H1 (cell line): Measurements from ENCODE around the gene BAZ2B. TPM values are rescaled to one million over a fixed set of nuclear protein-coding genes. Genes with fewer than 3 reads are reported as not detected.
A peak's percentile ranks its signal among the peaks of the same experiment; 100 is the strongest.

ENCODE experiments used
- CTCF ChIA-PET: fragments of 300-600 bp; sonication (Branson Sonifier 250); formaldehyde crosslinking; loops from one replicate; lab custom pipeline; 2021; ENCODE audit not compliant: partially characterized antibody; lab: Charles Lee
- POLR2A ChIA-PET: fragments of 300-600 bp; sonication (Branson Sonifier 250); formaldehyde crosslinking; loops from one replicate; lab custom pipeline; 2021; ENCODE audit warnings: inconsistent platforms; ENCODE audit not compliant: partially characterized antibody; lab: Charles Lee
- DNase-seq, 2 experiments: peaks; one replicate each; pipeline versions ENCODE4 v3.0.0 to v3.0.0-alpha.2; 2010 to 2022; ENCODE audit warnings: low spot score in 2 of 2, low read depth in 1 of 2, mixed read lengths in 1 of 2
- FAIRE-seq: peaks from 2 replicates; lab custom pipeline; 2011; peaks lifted over from hg19 to GRCh38; lab: Jason Lieb, UNC
- H2AFZ ChIP-seq: 2 replicates; pipeline ENCODE4 v1.8.1; 2012; ENCODE audit warnings: low read length, inconsistent platforms
- H2AK5ac ChIP-seq: 2 replicates; pipeline ENCODE4 v1.6.1; 2013; ENCODE audit warnings: low read depth, low read length
- H2BK120ac ChIP-seq: replicated peaks from 2 replicates; pipeline ENCODE3; 2013; ENCODE audit warnings: low read depth, low read length, inconsistent platforms
- H2BK12ac ChIP-seq: 2 replicates; pipeline ENCODE4 v1.6.1; 2013; ENCODE audit warnings: low read depth, low read length
- H2BK15ac ChIP-seq: 2 replicates; pipeline ENCODE4 v1.6.1; 2013; ENCODE audit warnings: low read length
- H2BK20ac ChIP-seq: 2 replicates; pipeline ENCODE4 v1.6.1; 2013; ENCODE audit warnings: low read length
- H2BK5ac ChIP-seq: 2 replicates; pipeline ENCODE4 v1.6.1; 2013; ENCODE audit warnings: low read depth, low read length
- H3K14ac ChIP-seq: 2 replicates; pipeline ENCODE4 v1.6.1; 2013; ENCODE audit warnings: inconsistent platforms; ENCODE audit not compliant: insufficient read length
- H3K18ac ChIP-seq: 2 replicates; pipeline ENCODE4 v1.6.1; 2013; ENCODE audit warnings: low read length; ENCODE audit errors: extremely low read depth
- H3K23ac ChIP-seq: 2 replicates; pipeline ENCODE4 v1.6.1; 2013; ENCODE audit warnings: inconsistent platforms; ENCODE audit not compliant: insufficient read length
- H3K23me2 ChIP-seq: 2 replicates; pipeline ENCODE4 v1.6.1; 2013; ENCODE audit warnings: low read depth, low read length
- H3K27ac ChIP-seq: 2 replicates; pipeline ENCODE4 v1.6.1; 2011; ENCODE audit warnings: low read depth, low read length, inconsistent platforms
- H3K27me3 ChIP-seq, 4 experiments: replicated peaks in 1 of 4; 1 replicate in 1 of 4; 2 replicates in 3 of 4; pipeline versions ENCODE4 v1.6.1 to v1.8.1; 2011 to 2013; ENCODE audit warnings: low read length in 3 of 4, mild to moderate bottlenecking in 3 of 4, inconsistent platforms in 2 of 4, mixed read lengths in 2 of 4, moderate library complexity in 1 of 4; ENCODE audit not compliant: control insufficient read depth in 3 of 4, insufficient read depth in 3 of 4; ENCODE audit errors: extremely low read depth in 1 of 4
- H3K36me3 ChIP-seq, 4 experiments: 2 replicates each; pipeline versions ENCODE4 v1.6.1 to v1.8.1; 2011 to 2013; ENCODE audit warnings: mild to moderate bottlenecking in 4 of 4, low read length in 3 of 4, moderate library complexity in 2 of 4, control low read depth in 1 of 4, inconsistent platforms in 1 of 4; ENCODE audit not compliant: insufficient read depth in 4 of 4, control insufficient read depth in 2 of 4
- H3K4ac ChIP-seq: replicated peaks from 2 replicates; pipeline ENCODE3; 2013; ENCODE audit warnings: low read length, low read depth, mixed read lengths, inconsistent platforms; ENCODE audit not compliant: insufficient read length
- H3K4me1 ChIP-seq, 4 experiments: replicated peaks in 1 of 4; 1 replicate in 1 of 4; 2 replicates in 3 of 4; pipeline versions ENCODE4 v1.6.1 to v1.8.1; 2011 to 2013; ENCODE audit warnings: low read length in 3 of 4, inconsistent platforms in 2 of 4, mixed read lengths in 1 of 4; ENCODE audit not compliant: insufficient read depth in 4 of 4, control insufficient read depth in 3 of 4
- H3K4me2 ChIP-seq, 2 experiments: 2 replicates each; pipeline versions ENCODE4 v1.6.1 to v1.8.1; 2011 to 2013; ENCODE audit warnings: low read depth in 2 of 2, low read length in 2 of 2, control low read depth in 1 of 2, inconsistent platforms in 1 of 2, mild to moderate bottlenecking in 1 of 2; ENCODE audit not compliant: insufficient read depth in 1 of 2
- H3K4me3 ChIP-seq, 4 experiments: fragments of 200-600, 300-600 bp in 1 of 4; sonication (generic), shearing (Covaris generic), sonication (Bioruptor Twin) in 1 of 4; 2 replicates each; pipeline versions ENCODE4 v1.5.1 to v1.8.1; 2011 to 2016; ENCODE audit warnings: low read length in 4 of 4, low read depth in 3 of 4, control low read depth in 2 of 4, inconsistent platforms in 2 of 4, mild to moderate bottlenecking in 2 of 4, mixed read lengths in 1 of 4, moderate library complexity in 1 of 4; ENCODE audit not compliant: insufficient read depth in 2 of 4; ENCODE audit errors: extremely low read depth in 1 of 4
- H3K56ac ChIP-seq: replicated peaks from 2 replicates; pipeline ENCODE3; 2013; ENCODE audit warnings: low read depth, mild to moderate bottlenecking, mixed read lengths, low read length, inconsistent platforms; ENCODE audit not compliant: insufficient read length
- H3K79me1 ChIP-seq: 2 replicates; pipeline ENCODE4 v1.6.1; 2013; ENCODE audit warnings: low read depth, low read length, control low read depth
- H3K79me2 ChIP-seq, 2 experiments: 2 replicates each; pipeline versions ENCODE4 v1.6.1 to v1.8.1; 2012 to 2013; ENCODE audit warnings: low read length in 2 of 2, mild to moderate bottlenecking in 2 of 2, inconsistent platforms in 1 of 2; ENCODE audit not compliant: insufficient read depth in 2 of 2, control insufficient read depth in 1 of 2
- H3K9ac ChIP-seq, 4 experiments: replicated peaks in 1 of 4; 1 replicate in 1 of 4; 2 replicates in 3 of 4; pipeline versions ENCODE4 v1.6.1 to v1.8.1; 2011 to 2013; ENCODE audit warnings: low read depth in 3 of 4, low read length in 3 of 4, control low read depth in 2 of 4, mild to moderate bottlenecking in 2 of 4, moderate library complexity in 2 of 4, inconsistent platforms in 1 of 4; ENCODE audit errors: extremely low read depth in 1 of 4
- H3K9me3 ChIP-seq, 2 experiments: 2 replicates each; pipeline versions ENCODE4 v1.6.1 to v1.8.1; 2012 to 2013; ENCODE audit warnings: mild to moderate bottlenecking in 2 of 2, moderate library complexity in 2 of 2, control low read depth in 1 of 2, inconsistent platforms in 1 of 2, low read depth in 1 of 2, low read length in 1 of 2, mixed read lengths in 1 of 2; ENCODE audit not compliant: insufficient read depth in 2 of 2
- H4K20me1 ChIP-seq, 2 experiments: replicated peaks in 1 of 2; 2 replicates each; pipeline versions ENCODE3 to v1.8.1; 2011 to 2013; ENCODE audit warnings: inconsistent platforms in 2 of 2, low read length in 2 of 2, mild to moderate bottlenecking in 1 of 2; ENCODE audit not compliant: insufficient read depth in 2 of 2, control insufficient read depth in 1 of 2
- H4K5ac ChIP-seq: 2 replicates; pipeline ENCODE4 v1.6.1; 2013; ENCODE audit warnings: low read length, low read depth, mixed read lengths, inconsistent platforms; ENCODE audit not compliant: insufficient read length
- H4K8ac ChIP-seq: 2 replicates; pipeline ENCODE4 v1.8.0; 2013; ENCODE audit warnings: mild to moderate bottlenecking, moderate library complexity, low read length, inconsistent platforms; ENCODE audit not compliant: insufficient read depth; ENCODE audit errors: extremely low read depth
- H4K91ac ChIP-seq: replicated peaks from 2 replicates; pipeline ENCODE3; 2013; ENCODE audit warnings: low read length, mixed read lengths, inconsistent platforms; ENCODE audit not compliant: insufficient read length
- WGBS, 2 experiments: shearing (Covaris generic) in 1 of 2; methylation state at CpG; one replicate each; pipeline versions ENCODE4 v1.1.6 to v1.1.7; 2013 to 2015; ENCODE audit warnings: low lambda C conversion rate in 2 of 2, mixed read lengths in 2 of 2, inconsistent platforms in 1 of 2, low coverage in 1 of 2, missing lambda C conversion rate in 1 of 2; ENCODE audit not compliant: insufficient replicate concordance in 2 of 2, insufficient coverage in 1 of 2, insufficient read length in 1 of 2; ENCODE audit errors: extremely low coverage in 1 of 2, missing lambda C conversion rate in 1 of 2; 5-methylcytosine and 5-hydroxymethylcytosine counted together
- long read RNA-seq, 2 experiments: library from RNA in 1 of 2; library from capped mRNA in 1 of 2; stranded (forward); transcript quantifications; one replicate each; pipeline ENCODE4 v2.0.0, GENCODE V29; 2021; ENCODE audit warnings: inconsistent platforms in 1 of 2
- polyA minus RNA-seq, 3 experiments: library from RNA; depleted of rRNA, polyadenylated mRNA; stranded (reverse); fragments of >200 nt; gene quantifications; 1 replicate in 2 of 3; 2 replicates in 1 of 3; pipeline ENCODE4 v1.2.3, GENCODE V29; 2011
- polyA plus RNA-seq, 7 experiments: library from polyadenylated mRNA; depleted of rRNA in 3 of 7; stranded (reverse) in 5 of 7; unstranded in 2 of 7; fragments of >200 nt in 5 of 7; fragments of 200-250 nt in 2 of 7; gene quantifications; 1 replicate in 5 of 7; 2 replicates in 1 of 7; 4 replicates in 1 of 7; pipeline versions ENCODE4 v1.2.1 to v1.2.3, GENCODE V29; 2011 to 2013; ENCODE audit warnings: missing spikeins in 2 of 7, mixed read lengths in 2 of 7
- total RNA-seq: library from RNA; stranded (reverse); fragmentation: NEBNext Ultra II Directional; extraction: Animal tissue kit (Norgen Biotek cat#: 25700); gene quantifications from 2 replicates; pipeline ENCODE4 v1.2.1, GENCODE V29; 2021
- TF ChIP-seq, protein P1 (sequence below): IDR thresholded peaks from 2 replicates; pipeline ENCODE4 v1.6.1; 2012; ENCODE audit warnings: low read length, inconsistent platforms

Gene BAZ2B, protein sequence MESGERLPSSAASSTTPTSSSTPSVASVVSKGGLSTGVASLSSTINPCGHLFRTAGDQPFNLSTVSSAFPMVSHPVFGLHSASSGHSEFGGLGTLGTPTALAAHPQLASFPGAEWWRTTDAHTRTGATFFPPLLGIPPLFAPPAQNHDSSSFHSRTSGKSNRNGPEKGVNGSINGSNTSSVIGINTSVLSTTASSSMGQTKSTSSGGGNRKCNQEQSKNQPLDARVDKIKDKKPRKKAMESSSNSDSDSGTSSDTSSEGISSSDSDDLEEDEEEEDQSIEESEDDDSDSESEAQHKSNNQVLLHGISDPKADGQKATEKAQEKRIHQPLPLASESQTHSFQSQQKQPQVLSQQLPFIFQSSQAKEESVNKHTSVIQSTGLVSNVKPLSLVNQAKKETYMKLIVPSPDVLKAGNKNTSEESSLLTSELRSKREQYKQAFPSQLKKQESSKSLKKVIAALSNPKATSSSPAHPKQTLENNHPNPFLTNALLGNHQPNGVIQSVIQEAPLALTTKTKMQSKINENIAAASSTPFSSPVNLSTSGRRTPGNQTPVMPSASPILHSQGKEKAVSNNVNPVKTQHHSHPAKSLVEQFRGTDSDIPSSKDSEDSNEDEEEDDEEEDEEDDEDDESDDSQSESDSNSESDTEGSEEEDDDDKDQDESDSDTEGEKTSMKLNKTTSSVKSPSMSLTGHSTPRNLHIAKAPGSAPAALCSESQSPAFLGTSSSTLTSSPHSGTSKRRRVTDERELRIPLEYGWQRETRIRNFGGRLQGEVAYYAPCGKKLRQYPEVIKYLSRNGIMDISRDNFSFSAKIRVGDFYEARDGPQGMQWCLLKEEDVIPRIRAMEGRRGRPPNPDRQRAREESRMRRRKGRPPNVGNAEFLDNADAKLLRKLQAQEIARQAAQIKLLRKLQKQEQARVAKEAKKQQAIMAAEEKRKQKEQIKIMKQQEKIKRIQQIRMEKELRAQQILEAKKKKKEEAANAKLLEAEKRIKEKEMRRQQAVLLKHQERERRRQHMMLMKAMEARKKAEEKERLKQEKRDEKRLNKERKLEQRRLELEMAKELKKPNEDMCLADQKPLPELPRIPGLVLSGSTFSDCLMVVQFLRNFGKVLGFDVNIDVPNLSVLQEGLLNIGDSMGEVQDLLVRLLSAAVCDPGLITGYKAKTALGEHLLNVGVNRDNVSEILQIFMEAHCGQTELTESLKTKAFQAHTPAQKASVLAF (N-terminal part only)
- total RNA-seq (46.3 and 48.8 TPM in 2 replicates), polyA plus RNA-seq (2011; rRNA removed) (13.2 and 15.2 TPM in 2 replicates), polyA minus RNA-seq (2011; rRNA and poly(A)+ RNA removed) (181 and 183 TPM in 2 replicates)
- 12.1 TPM for polyA plus RNA-seq (2011; cell fraction: cytosol; rRNA removed)
- 53.2 TPM for polyA plus RNA-seq (2011; cell fraction: nucleus; rRNA removed)
- 13.6 to 34.4 TPM (median 18.7 TPM) in 4 replicates for polyA plus RNA-seq (2012, experiment 1 of 2)
- polyA plus RNA-seq (2012, experiment 2 of 2), result 1.0 TPM
- polyA plus RNA-seq (2013, experiment 1 of 2), result 15.6 TPM
- polyA plus RNA-seq (2013, experiment 2 of 2), result 14.0 TPM
- polyA minus RNA-seq (2011; cell fraction: cytosol; rRNA and poly(A)+ RNA removed), result 36.9 TPM
- polyA minus RNA-seq (2011; cell fraction: nucleus; rRNA and poly(A)+ RNA removed), result 307 TPM
- long read RNA-seq, experiment 1, partial matches to known transcripts, result 7 of 9 reads
- long read RNA-seq, experiment 1, other reads (novel, unspliced or antisense), result 2 of 9 reads
- long read RNA-seq, experiment 2, partial matches to known transcripts, result 6 of 15 reads
- long read RNA-seq, experiment 2, other reads (novel, unspliced or antisense), result 8 of 15 reads

DNA sequence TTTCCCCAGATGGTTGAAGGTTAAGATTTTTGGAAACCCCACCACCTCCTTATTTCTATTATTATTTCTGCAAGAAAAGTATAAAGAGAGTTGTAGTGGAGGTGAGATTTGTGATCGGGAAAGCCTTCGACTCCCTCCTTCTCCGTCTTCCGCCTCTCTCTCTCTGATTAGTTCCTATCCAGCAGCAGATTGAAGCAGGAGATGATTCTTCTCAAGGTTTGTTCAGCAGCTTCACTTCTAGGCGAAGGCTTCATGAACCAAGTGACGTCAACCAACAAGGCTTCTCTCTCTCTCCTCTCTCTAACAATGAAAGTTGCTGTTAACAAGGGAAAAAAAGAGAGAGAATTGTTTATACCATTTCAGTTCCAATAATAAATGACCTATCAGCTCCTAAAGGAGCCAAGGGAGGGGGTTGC, at the start of gene BAZ2B:
BAZ2B (minus strand) TSS at position 263 of the 416 bp plus-strand sequence. CDS start 137,829 bp downstream, outside the sequence.
- H3K9ac ChIP-seq, result peak within 1 kb of the TSS; percentile 88 to 97 (median 92)
- CTCF ChIA-PET, result interaction anchor here (0.8 to 0.9 kb wide), 2 partner anchors 11 to 60 kb away, joined by 3 read pairs; no protein-coding TSS in a partner anchor
- FAIRE-seq, result no peak
- TF ChIP-seq, protein P1, sequence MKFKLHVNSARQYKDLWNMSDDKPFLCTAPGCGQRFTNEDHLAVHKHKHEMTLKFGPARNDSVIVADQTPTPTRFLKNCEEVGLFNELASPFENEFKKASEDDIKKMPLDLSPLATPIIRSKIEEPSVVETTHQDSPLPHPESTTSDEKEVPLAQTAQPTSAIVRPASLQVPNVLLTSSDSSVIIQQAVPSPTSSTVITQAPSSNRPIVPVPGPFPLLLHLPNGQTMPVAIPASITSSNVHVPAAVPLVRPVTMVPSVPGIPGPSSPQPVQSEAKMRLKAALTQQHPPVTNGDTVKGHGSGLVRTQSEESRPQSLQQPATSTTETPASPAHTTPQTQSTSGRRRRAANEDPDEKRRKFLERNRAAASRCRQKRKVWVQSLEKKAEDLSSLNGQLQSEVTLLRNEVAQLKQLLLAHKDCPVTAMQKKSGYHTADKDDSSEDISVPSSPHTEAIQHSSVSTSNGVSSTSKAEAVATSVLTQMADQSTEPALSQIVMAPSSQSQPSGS, result 0 out of 2 replicates have a peak, but pooled peaks have one; percentile 73

More for the DNA sequence above, at the start of gene BAZ2B:
- DNase-seq, result no peak
- Histone ChIP-seq H2BK120ac (peak within 1 kb of the TSS; percentile 72), H3K36me3 (no peaks in the 10 kb centered on the region), H2BK20ac (0 out of 2 replicates have a peak within 1 kb of the TSS, but pooled peaks have one; percentile 51), H3K56ac (peak within 1 kb of the TSS; percentile 96), H4K91ac (peak within 1 kb of the TSS; percentile 97), H4K20me1 (no peaks in the 10 kb centered on the region), H3K4me2 (peak within 1 kb of the TSS; percentile 69 to 75), H2AFZ (no peak within 1 kb of the TSS), H3K4ac (peak within 1 kb of the TSS; percentile 89), H3K79me1 (peaks cover 2% of the 10 kb centered on the region; the same call in 1 of the 2 replicates), H3K27me3 (no peaks in the 10 kb centered on the region), H3K23ac (no peak within 1 kb of the TSS), H3K18ac (peak within 1 kb of the TSS; percentile 94), H2BK15ac (no peak within 1 kb of the TSS), H3K4me1 (peaks cover 0 to 9% (median 2%) of the 10 kb centered on the region in 4 experiments; a peak in 2 of 7 replicates), H4K8ac (peak within 1 kb of the TSS; percentile 99), H3K9me3 (no peaks in the 10 kb centered on the region), H2BK12ac (no peak within 1 kb of the TSS; the same call in 1 of the 2 replicates), H3K27ac (peak within 1 kb of the TSS; percentile 95), H3K14ac (no peak within 1 kb of the TSS), H2BK5ac (peak within 1 kb of the TSS; percentile 92), H3K23me2 (no peaks in the 10 kb centered on the region; the same call in 1 of the 2 replicates), H3K4me3 (peak within 1 kb of the TSS; percentile 73 to 98 (median 86)), H4K5ac (peak within 1 kb of the TSS; percentile 97), H3K79me2 (peaks cover 6 to 48% of the 10 kb centered on the region in 2 experiments; a peak in 3 of 4 replicates), H2AK5ac (no peak within 1 kb of the TSS)
- POLR2A ChIA-PET, result interaction anchor here (0.7 to 6.6 kb wide), 7 partner anchors 9 to 97 kb away, joined by 3 to 75 read pairs (median 4); partner anchors contain the start of gene MARCHF7
- WGBS, 2 experiments, result 1% methylated on average over 6 of the region's 6 CpGs; no CpG with 5 or more reads in 1 of the 2 experiments
